Fibroblast of lung (primary cell): ENCODE measurements around the gene IGFALS. TPM values are rescaled to one million over a fixed set of nuclear protein-coding genes. Genes with fewer than 3 reads are reported as not detected.
A peak's percentile ranks its signal among the peaks of the same experiment; 100 is the strongest.

ENCODE experiments used
- DNase-seq, 2 donors: peaks; one replicate each; pipeline versions ENCODE4 v3.0.0 to v3.0.0-alpha.2; 2010; ENCODE audit warnings: low read depth in 2 of 2
- H2AFZ ChIP-seq: 2 replicates; pipeline ENCODE4 v1.5.1; 2012; ENCODE audit warnings: low read length, control low read depth, inconsistent platforms
- H3K27ac ChIP-seq: 2 replicates; pipeline ENCODE4 v1.5.1; 2011; ENCODE audit warnings: low read length, control low read depth; ENCODE audit not compliant: insufficient read depth
- H3K27me3 ChIP-seq: 2 replicates; pipeline ENCODE4 v1.5.1; 2011; ENCODE audit warnings: mild to moderate bottlenecking, low read length; ENCODE audit not compliant: control insufficient read depth, insufficient read depth
- H3K36me3 ChIP-seq: 2 replicates; pipeline ENCODE4 v1.5.1; 2011; ENCODE audit warnings: low read length; ENCODE audit not compliant: control insufficient read depth, insufficient read depth
- H3K4me1 ChIP-seq: 2 replicates; pipeline ENCODE4 v1.5.1; 2011; ENCODE audit warnings: low read length; ENCODE audit not compliant: control insufficient read depth, insufficient read depth; ENCODE audit errors: extremely low read depth
- H3K4me2 ChIP-seq: 2 replicates; pipeline ENCODE4 v1.5.1; 2011; ENCODE audit warnings: low read length, control low read depth; ENCODE audit not compliant: insufficient read depth; ENCODE audit errors: extremely low read depth
- H3K4me3 ChIP-seq, 4 experiments: fragments of 200-600 bp in 1 of 4; sonication (generic) in 1 of 4; replicated peaks in 1 of 4; 2 replicates each; pipeline ENCODE4 v1.5.1; 2011 to 2016; ENCODE audit warnings: low read length in 4 of 4, low read depth in 3 of 4, mild to moderate bottlenecking in 3 of 4, control low read depth in 2 of 4, inconsistent platforms in 1 of 4, mixed read lengths in 1 of 4; ENCODE audit not compliant: insufficient read depth in 1 of 4; ENCODE audit errors: control extremely low read depth in 1 of 4
- H3K79me2 ChIP-seq: 2 replicates; pipeline ENCODE4 v1.5.1; 2012; ENCODE audit warnings: mild to moderate bottlenecking, low read length, inconsistent platforms; ENCODE audit not compliant: control insufficient read depth, insufficient read depth
- H3K9ac ChIP-seq: 2 replicates; pipeline ENCODE4 v1.5.1; 2011; ENCODE audit warnings: mild to moderate bottlenecking, low read length, control low read depth; ENCODE audit not compliant: insufficient read depth
- H3K9me3 ChIP-seq: 2 replicates; pipeline ENCODE4 v1.5.1; 2012; ENCODE audit warnings: low read depth, low read length; ENCODE audit not compliant: control insufficient read depth, insufficient read depth
- H4K20me1 ChIP-seq: 2 replicates; pipeline ENCODE4 v1.5.1; 2011; ENCODE audit warnings: low read length; ENCODE audit not compliant: control insufficient read depth, insufficient read depth; ENCODE audit errors: extremely low read depth
- EZH2 ChIP-seq: IDR thresholded peaks from 2 replicates; pipeline ENCODE4 v1.5.1; 2012; ENCODE audit warnings: low read length, control low read depth, mild to moderate bottlenecking; ENCODE audit errors: missing control alignments
- polyA plus RNA-seq, 2 donors: library from polyadenylated mRNA; depleted of rRNA in 1 of 2; stranded (reverse) in 1 of 2; unstranded in 1 of 2; fragments of >200 nt; gene quantifications; 2 replicates each; pipeline ENCODE4 v1.2.1, GENCODE V29; 2011 to 2012; ENCODE audit warnings: missing spikeins in 1 of 2
- total RNA-seq: library from RNA; depleted of rRNA; stranded (reverse); fragments of >200 nt; gene quantifications from 2 replicates; pipeline ENCODE4 v1.2.1, GENCODE V29; 2014
- TF ChIP-seq, protein P1 (sequence below), 2 donors: IDR thresholded peaks in 1 of 2; conservative IDR thresholded peaks in 1 of 2; 1 replicate in 1 of 2; 2 replicates in 1 of 2; pipeline ENCODE4 v1.5.1; 2011 to 2012; ENCODE audit warnings: low read length in 2 of 2, control low read depth in 1 of 2, inconsistent platforms in 1 of 2, low read depth in 1 of 2, mild to moderate bottlenecking in 1 of 2

Gene IGFALS
- total and polyA plus RNA-seq, 2 donors (not counting 1 experiment from before 2014, with no cell fraction given): not detected

DNA sequence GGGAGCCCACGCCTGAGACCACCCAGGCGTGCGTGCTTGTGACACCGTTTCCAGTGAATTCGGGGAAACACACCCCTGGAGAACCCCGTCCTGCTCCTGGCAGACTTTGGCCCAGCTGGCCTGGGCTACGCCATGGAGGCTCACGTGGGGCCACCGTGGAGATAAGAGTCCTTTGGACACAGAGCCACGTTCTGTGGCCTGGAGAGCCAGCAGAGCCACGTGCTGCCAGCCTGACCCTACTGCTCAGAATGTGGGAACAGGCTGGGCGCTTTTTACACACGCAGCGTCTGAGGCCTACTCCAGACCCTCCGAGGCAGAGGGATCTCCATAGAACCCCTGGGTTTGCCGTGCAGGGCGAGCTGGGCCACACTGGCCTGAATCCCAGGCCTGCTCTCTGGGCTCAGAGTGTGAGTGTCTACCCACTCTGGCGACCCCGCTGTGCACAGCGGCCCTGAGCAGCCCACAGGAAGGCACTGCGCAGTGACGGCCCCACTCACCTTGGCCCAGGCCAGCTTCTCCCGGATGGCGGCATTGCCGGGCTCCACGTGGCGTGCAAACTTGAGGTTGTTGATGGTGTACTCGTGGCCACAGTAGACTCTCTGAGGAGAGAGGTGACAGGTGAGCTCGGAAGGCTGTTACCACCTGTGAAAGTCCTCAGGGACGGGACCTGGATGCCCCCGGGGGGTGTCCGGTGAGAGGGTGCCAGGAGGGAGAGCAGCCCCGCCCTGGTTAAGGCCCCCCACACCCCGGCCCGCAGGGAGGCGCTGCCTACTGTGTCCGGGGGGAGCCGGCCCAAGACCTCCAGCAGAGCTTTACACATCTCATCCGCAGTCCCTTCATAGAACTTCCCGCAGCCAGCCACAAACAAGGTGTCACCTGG is 23.1 kb upstream of the IGFALS start:
- TF ChIP-seq EZH2: no peak
- TF ChIP-seq, protein P1, sequence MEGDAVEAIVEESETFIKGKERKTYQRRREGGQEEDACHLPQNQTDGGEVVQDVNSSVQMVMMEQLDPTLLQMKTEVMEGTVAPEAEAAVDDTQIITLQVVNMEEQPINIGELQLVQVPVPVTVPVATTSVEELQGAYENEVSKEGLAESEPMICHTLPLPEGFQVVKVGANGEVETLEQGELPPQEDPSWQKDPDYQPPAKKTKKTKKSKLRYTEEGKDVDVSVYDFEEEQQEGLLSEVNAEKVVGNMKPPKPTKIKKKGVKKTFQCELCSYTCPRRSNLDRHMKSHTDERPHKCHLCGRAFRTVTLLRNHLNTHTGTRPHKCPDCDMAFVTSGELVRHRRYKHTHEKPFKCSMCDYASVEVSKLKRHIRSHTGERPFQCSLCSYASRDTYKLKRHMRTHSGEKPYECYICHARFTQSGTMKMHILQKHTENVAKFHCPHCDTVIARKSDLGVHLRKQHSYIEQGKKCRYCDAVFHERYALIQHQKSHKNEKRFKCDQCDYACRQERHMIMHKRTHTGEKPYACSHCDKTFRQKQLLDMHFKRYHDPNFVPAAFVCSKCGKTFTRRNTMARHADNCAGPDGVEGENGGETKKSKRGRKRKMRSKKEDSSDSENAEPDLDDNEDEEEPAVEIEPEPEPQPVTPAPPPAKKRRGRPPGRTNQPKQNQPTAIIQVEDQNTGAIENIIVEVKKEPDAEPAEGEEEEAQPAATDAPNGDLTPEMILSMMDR (conservative IDR thresholded peaks at IDR 0.05 in 1 of 2, IDR thresholded peaks at IDR 0.05 in 1 of 2; ENCODE audit: low read depth in 1 of 2, low read length in 2 of 2): no peak
- no peaks in the 10 kb centered on the region for H3K79me2 ChIP-seq
- H3K27ac ChIP-seq: no peak overlapping the region
- H3K27me3 ChIP-seq: no peaks in the 10 kb centered on the region
- H2AFZ ChIP-seq: no peak overlapping the region
- no peak overlapping the region for H3K4me3 ChIP-seq
- no peak overlapping the region for H3K9ac ChIP-seq
- no peaks in the 10 kb centered on the region for H3K9me3 ChIP-seq
- no peak overlapping the region for H3K4me2 ChIP-seq
- H3K36me3 ChIP-seq: peaks cover 10% of the 10 kb centered on the region
- no peaks in the 10 kb centered on the region for H4K20me1 ChIP-seq
- DNase-seq: no peak
- H3K4me1 ChIP-seq: peaks cover 3% of the 10 kb centered on the region

- Histone ChIP-seq H3K9me3 (no peaks in the 10 kb centered on the region), H3K27me3 (no peaks in the 10 kb centered on the region), H3K4me3 (no peak overlapping the region), H3K4me1 (peaks cover 3% of the 10 kb centered on the region), H3K4me2 (no peak overlapping the region), H3K9ac (no peak overlapping the region), H3K36me3 (peaks cover 7% of the 10 kb centered on the region), H3K79me2 (no peaks in the 10 kb centered on the region), H4K20me1 (no peaks in the 10 kb centered on the region), H2AFZ (no peak overlapping the region), H3K27ac (no peak overlapping the region)
- TF ChIP-seq, protein P1 (conservative IDR thresholded peaks at IDR 0.05 in 1 of 2, IDR thresholded peaks at IDR 0.05 in 1 of 2; ENCODE audit: low read depth in 1 of 2, low read length in 2 of 2): no peak
- TF ChIP-seq EZH2: no peak
- no peak for DNase-seq
Measured at GRCh38 chr16:1815461-1815860, 22.0 kb upstream of the IGFALS start.

DNA sequence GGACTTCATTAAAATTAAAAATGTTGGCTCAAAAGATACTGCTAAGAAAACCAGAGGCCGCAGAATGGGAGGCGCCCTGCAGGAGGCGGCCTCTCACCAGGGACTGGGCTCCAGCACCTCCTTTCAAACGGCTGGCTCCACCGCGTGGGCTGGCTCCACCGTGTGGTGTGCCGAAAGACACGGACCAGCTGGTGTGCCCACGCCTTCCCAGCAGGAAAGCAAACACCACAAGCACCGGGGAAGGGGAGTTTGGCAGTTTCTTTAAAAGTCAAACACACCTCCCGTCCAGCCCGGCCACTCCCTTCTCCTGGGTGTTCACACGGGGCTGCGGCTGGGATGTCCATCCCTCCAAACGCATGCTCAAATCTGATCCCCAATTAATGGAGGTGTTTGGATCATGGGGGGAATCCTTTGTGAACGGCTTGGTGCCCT is 19.2 kb upstream of the IGFALS start:
- peak overlapping the region; percentile 59 for H2AFZ ChIP-seq
- H4K20me1 ChIP-seq: no peaks in the 10 kb centered on the region
- H3K9me3 ChIP-seq: no peaks in the 10 kb centered on the region
- peaks cover 10% of the 10 kb centered on the region for H3K36me3 ChIP-seq
- no peak overlapping the region for H3K4me2 ChIP-seq
- H3K27me3 ChIP-seq: no peaks in the 10 kb centered on the region
- H3K79me2 ChIP-seq: no peaks in the 10 kb centered on the region
- H3K9ac ChIP-seq: no peak overlapping the region
- DNase-seq: peak; percentile 71 to 89
- H3K27ac ChIP-seq: no peak overlapping the region
- no peak overlapping the region for H3K4me3 ChIP-seq
- no peak for TF ChIP-seq EZH2
- TF ChIP-seq, protein P1 (conservative IDR thresholded peaks at IDR 0.05 in 1 of 2, IDR thresholded peaks at IDR 0.05 in 1 of 2; ENCODE audit: low read depth in 1 of 2, low read length in 2 of 2): peak; percentile 63 to 75
- peaks cover 3% of the 10 kb centered on the region for H3K4me1 ChIP-seq
